ENCODE data around the gene COX7A1. TPM values are rescaled to one million over a fixed set of nuclear protein-coding genes. Genes with fewer than 3 reads are reported as not detected.
"Not testable (repeated sequence)": the region's sequence is repeated elsewhere in the genome, so short reads cannot be mapped to it uniquely, and the experiment has no call there.

The COX7A1 gene
- total RNA-seq, 1 donor from 2014 or later = 2,839 TPM

- peak overlapping the region; percentile 86 for H3K4me3 ChIP-seq
- peaks cover 38% of the 10 kb centered on the region for H3K36me3 ChIP-seq
- no peaks in the 10 kb centered on the region for H3K27me3 ChIP-seq (ENCODE audit: low read depth)
- intact Hi-C loops (cut with micrococcal nuclease) = no loop called here
- no peaks in the 10 kb centered on the region for H3K9me3 ChIP-seq (replicated peaks)
- TF ChIP-seq, protein P1, sequence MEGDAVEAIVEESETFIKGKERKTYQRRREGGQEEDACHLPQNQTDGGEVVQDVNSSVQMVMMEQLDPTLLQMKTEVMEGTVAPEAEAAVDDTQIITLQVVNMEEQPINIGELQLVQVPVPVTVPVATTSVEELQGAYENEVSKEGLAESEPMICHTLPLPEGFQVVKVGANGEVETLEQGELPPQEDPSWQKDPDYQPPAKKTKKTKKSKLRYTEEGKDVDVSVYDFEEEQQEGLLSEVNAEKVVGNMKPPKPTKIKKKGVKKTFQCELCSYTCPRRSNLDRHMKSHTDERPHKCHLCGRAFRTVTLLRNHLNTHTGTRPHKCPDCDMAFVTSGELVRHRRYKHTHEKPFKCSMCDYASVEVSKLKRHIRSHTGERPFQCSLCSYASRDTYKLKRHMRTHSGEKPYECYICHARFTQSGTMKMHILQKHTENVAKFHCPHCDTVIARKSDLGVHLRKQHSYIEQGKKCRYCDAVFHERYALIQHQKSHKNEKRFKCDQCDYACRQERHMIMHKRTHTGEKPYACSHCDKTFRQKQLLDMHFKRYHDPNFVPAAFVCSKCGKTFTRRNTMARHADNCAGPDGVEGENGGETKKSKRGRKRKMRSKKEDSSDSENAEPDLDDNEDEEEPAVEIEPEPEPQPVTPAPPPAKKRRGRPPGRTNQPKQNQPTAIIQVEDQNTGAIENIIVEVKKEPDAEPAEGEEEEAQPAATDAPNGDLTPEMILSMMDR (IDR thresholded peaks at IDR 0.05; ENCODE audit: borderline replicate concordance) = no peak
- peaks cover 43% of the 10 kb centered on the region for H3K4me1 ChIP-seq
- peak; percentile 28 for DNase-seq
- H3K27ac ChIP-seq (replicated peaks) = peak overlapping the region; percentile 98
These were observed 11.8 kb downstream of the COX7A1 start for GRCh38 chr19:36140304-36141038.

DNA sequence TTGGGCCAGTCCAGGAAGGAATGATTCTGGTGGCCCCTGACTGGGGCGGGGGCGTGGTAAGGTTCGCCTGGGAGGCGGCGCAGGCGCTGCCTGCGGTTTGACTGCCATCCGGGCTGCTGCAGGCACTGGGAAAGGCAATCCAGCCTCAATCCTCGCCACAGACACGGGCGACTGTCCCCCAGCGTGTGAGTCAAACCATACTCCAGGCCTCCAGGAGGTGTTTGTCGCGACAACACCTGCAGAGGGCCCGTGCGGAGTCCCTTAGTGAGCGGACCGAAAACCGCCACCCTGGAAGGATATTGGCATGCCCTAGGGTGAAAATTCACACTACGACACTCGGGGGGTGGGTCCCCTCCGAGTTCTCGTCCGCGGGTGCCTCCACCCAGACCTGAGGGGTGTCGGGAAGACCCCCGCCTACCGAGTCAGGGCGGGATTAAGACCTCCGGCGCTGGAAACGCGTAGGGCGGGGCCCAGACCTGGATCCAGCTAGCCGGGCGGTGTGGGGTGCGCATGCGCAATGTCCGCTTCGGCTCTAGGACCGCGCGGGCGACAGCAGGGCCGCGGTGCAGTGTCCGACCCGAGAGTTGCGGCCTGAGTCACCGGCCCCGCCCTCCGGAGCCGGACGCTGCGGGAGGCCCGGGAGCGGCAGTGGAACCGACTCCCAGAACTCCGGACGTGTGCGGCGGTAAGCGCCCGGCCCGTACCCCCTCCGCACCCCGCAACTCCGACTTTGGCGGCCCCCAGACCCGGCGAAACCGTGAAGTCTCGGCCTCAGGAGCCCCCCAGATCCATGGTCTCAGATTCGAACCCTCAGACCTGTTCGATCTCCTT is 12.6 kb downstream of the COX7A1 start, which contains the start of gene CAPNS1:
TSS of gene CAPNS1 (plus strand) at position 594 of the 831 bp plus-strand sequence. CDS start 946 bp downstream, outside the sequence.
- peaks cover 30% of the 10 kb centered on the region for H3K36me3 ChIP-seq
- peak within 1 kb of the TSS; percentile 86 for H3K4me3 ChIP-seq
- intact Hi-C loops (cut with micrococcal nuclease) = no loop called here
- TF ChIP-seq, protein P1 (IDR thresholded peaks at IDR 0.05; ENCODE audit: borderline replicate concordance) = peak; percentile 39
- H3K27me3 ChIP-seq (ENCODE audit: low read depth) = no peaks in the 10 kb centered on the region
- no peaks in the 10 kb centered on the region for H3K9me3 ChIP-seq (replicated peaks)
- peaks cover 43% of the 10 kb centered on the region for H3K4me1 ChIP-seq
- DNase-seq = peak; percentile 99
- H3K27ac ChIP-seq (replicated peaks) = peak within 1 kb of the TSS; percentile 98

GRCh38 chr19:36139120-36139472 is 13.2 kb downstream of the COX7A1 start:
- Histone ChIP-seq H3K27ac (replicated peaks) (peak overlapping the region; percentile 98), H3K27me3 (ENCODE audit: low read depth) (no peaks in the 10 kb centered on the region), H3K36me3 (peaks cover 24% of the 10 kb centered on the region), H3K9me3 (replicated peaks) (no peaks in the 10 kb centered on the region), H3K4me3 (peak overlapping the region; percentile 86), H3K4me1 (peaks cover 43% of the 10 kb centered on the region)
- intact Hi-C loops (cut with micrococcal nuclease) = no loop called here
- TF ChIP-seq, protein P1 (IDR thresholded peaks at IDR 0.05; ENCODE audit: borderline replicate concordance) = no peak
- DNase-seq = no peak

DNA sequence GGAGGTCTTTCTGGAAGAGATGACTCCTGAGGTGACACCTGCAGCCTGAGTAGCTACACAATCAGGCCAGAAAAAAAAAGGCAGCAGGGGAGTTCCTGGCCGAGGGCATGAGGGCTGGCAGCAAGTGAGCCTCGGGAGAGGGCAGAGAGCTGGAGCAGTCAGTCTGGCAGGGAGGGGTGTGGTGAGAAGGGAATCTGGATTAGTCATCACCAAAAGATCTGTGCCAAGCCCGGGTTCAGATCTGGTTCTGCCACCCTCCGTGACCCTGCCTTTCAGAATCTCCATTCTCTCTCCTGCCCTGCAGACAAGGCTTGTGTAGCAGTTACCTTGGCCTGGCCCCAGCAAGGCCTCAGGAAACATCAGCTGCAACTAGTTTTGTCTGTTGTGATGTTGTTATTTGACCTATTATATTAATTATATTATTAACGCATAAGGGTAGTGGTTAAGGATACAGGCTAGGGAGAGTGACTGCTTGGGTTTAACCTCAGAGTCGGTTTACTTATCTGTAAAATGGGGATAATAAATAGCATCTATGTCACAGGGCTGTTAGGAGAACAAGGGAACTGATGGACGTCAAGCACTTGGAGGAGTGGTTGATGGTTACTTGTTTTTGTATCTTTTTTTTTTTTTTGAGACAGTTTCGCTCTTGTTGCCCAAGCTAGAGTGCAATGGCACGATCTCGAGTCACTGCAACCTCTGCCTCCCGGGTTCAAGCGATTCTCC is 15.1 kb downstream of the COX7A1 start:
- H3K36me3 ChIP-seq = peaks cover 6% of the 10 kb centered on the region
- intact Hi-C loops (cut with micrococcal nuclease) = no loop called here
- peak overlapping the region; percentile 67 for H3K27ac ChIP-seq (replicated peaks)
- DNase-seq = peak; percentile 40
- H3K9me3 ChIP-seq (replicated peaks) = no peaks in the 10 kb centered on the region
- H3K4me3 ChIP-seq = no peak overlapping the region
- no peaks in the 10 kb centered on the region for H3K27me3 ChIP-seq (ENCODE audit: low read depth)
- TF ChIP-seq, protein P1 (IDR thresholded peaks at IDR 0.05; ENCODE audit: borderline replicate concordance) = no peak
- peaks cover 43% of the 10 kb centered on the region for H3K4me1 ChIP-seq

DNA sequence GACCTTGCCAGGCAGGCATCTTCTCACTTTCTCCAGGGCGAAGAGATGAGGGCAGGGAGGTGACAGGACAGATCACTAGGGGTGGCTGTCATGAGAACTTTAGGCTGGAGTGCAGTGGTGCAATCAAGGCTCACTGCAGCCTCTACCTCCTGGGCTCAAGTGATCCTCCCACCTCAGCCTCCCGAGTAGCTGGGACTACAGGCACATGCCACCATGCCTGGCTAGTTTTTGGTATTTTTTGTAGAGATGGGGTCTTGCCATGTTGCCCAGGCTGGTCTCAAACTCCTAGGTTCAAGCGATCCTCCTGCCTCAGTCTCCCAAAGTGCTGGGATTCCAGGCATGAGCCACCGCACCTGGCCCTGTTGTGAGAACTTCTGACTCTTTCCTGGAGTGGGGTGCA is 17.4 kb downstream of the COX7A1 start:
- H3K27me3 ChIP-seq (ENCODE audit: low read depth); DNase-seq; H3K9me3 ChIP-seq (replicated peaks); H3K36me3 ChIP-seq; H3K4me3 ChIP-seq; intact Hi-C loops (cut with micrococcal nuclease); H3K27ac ChIP-seq (replicated peaks): not testable (repeated sequence)
- H3K4me1 ChIP-seq = peaks cover 30% of the 10 kb centered on the region

DNA sequence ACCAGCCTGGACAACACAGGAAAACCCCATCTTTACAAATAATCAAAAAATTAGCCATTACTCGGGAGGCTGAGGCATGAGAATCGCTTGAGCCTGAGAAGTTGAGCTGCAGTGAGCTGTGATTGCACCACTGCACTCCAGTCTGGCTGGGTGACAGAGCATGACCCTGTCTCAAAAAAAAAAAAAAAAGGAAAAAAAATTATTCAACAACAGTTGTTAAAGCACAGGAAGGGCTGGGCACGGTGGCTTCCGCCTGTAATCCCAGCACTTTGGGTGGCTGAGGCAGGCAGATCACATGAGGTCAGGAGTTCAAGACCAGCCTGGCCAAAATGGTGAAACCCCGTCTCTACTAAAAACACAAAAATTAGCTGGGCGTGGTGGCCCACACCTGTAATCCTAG is 21.0 kb downstream of the COX7A1 start:
- H3K27ac ChIP-seq (replicated peaks); H3K4me3 ChIP-seq; H3K36me3 ChIP-seq; H3K27me3 ChIP-seq (ENCODE audit: low read depth); H3K9me3 ChIP-seq (replicated peaks); intact Hi-C loops (cut with micrococcal nuclease): not testable (repeated sequence)
- peak; percentile 30 for DNase-seq
- H3K4me1 ChIP-seq = peaks cover 30% of the 10 kb centered on the region

Measured in left ventricle myocardium inferior (tissue), 1 donor.